WTC11 (cell line): ENCODE measurements around the gene HIKESHI.

ENCODE experiments used
- CTCF ChIP-seq: fragments of 200-600 bp; IDR thresholded peaks from 2 replicates; pipeline ENCODE4 v1.8.0; 2022; ENCODE audit warnings: antibody characterized with exemption
- GRHL2 ChIP-seq: fragments of 250-450 bp; sonication (Bioruptor Pico); IDR thresholded peaks from 2 replicates; pipeline ENCODE4 v1.8.0; 2022; ENCODE audit warnings: mild to moderate bottlenecking, moderate library complexity; ENCODE audit not compliant: insufficient replicate concordance, severe bottlenecking
- USF2 ChIP-seq: sonication (generic); formaldehyde crosslinking; IDR thresholded peaks from 2 replicates; pipeline ENCODE4 v1.8.1; 2023; ENCODE audit warnings: mild to moderate bottlenecking, missing genetic modification reagents, moderate library complexity
- ZNF232 ChIP-seq: sonication (generic); formaldehyde crosslinking; IDR thresholded peaks from 2 replicates; pipeline ENCODE4 v1.8.0; 2022; ENCODE audit warnings: mild to moderate bottlenecking, missing genetic modification reagents

GRCh38 chr11:86346513-86346912 lies 44.5 kb downstream of the HIKESHI start:
- TF ChIP-seq CTCF (no peak), ZNF232 (CRISPR knock-in tag) (no peak), GRHL2 (CRISPR knock-in tag) (no peak), USF2 (no peak)
